K562 (cell line): Measurements from ENCODE around the gene AFDN. TPM values are rescaled to one million over a fixed set of nuclear protein-coding genes. Genes with fewer than 3 reads are reported as not detected.

Experiments used
- CHAMP1 ChIP-seq: fragments of 450-650 bp; IDR thresholded peaks from 2 replicates; pipeline ENCODE4 v1.6.1; 2016; ENCODE audit warnings: mild to moderate bottlenecking
- CSDE1 ChIP-seq, 2 experiments: fragments of 450-650 bp; IDR thresholded peaks; 2 replicates each; pipeline ENCODE4 v1.6.1; 2016; ENCODE audit warnings: mild to moderate bottlenecking in 1 of 2
- ELF2 ChIP-seq: fragments of 250-450 bp; sonication (Bioruptor Pico); IDR thresholded peaks from 2 replicates; pipeline ENCODE4 v1.5.0; 2021; ENCODE audit warnings: mild to moderate bottlenecking
- FOXO4 ChIP-seq: fragments of 450-650 bp; formaldehyde crosslinking; IDR thresholded peaks from 2 replicates; pipeline ENCODE4 v1.4.0; 2020; ENCODE audit warnings: mild to moderate bottlenecking, moderate library complexity
- NCOR1 ChIP-seq: fragments of 450-650 bp; IDR thresholded peaks from 2 replicates; pipeline ENCODE4 v1.6.1; 2016; ENCODE audit warnings: mild to moderate bottlenecking, moderate library complexity
- ZNF175 ChIP-seq: fragments of 200-800 bp; sonication (Bioruptor generic); IDR thresholded peaks from 2 replicates; pipeline ENCODE4 v1.6.1; 2016; ENCODE audit warnings: low read depth, mild to moderate bottlenecking, missing genetic modification characterization, missing compliant biosample characterization
- polyA plus RNA-seq, 8 experiments: library from polyadenylated mRNA; depleted of rRNA in 4 of 8; stranded (reverse) in 5 of 8; unstranded in 3 of 8; fragments of >200 nt; fragmentation: Nextera tagmentation in 2 of 8; fragmentation: Illumina TruSeq in 1 of 8; extraction: Ambion mirVana in 2 of 8; extraction: Trizol in 1 of 8; gene quantifications; 2 replicates each; pipeline versions ENCODE4 v1.2.1 to v1.2.3, GENCODE V29; 2011 to 2014; ENCODE audit warnings: inconsistent platforms in 1 of 8, missing spikeins in 1 of 8
- total RNA-seq, 7 experiments: library from RNA; depleted of rRNA in 6 of 7; stranded (reverse); fragments of >200 nt in 6 of 7; fragmentation: Illumina TruSeq in 2 of 7; extraction: Trizol in 2 of 7; gene quantifications; 2 replicates each; pipeline versions ENCODE4 v1.2.1 to v1.2.3, GENCODE V29; 2011 to 2021; ENCODE audit warnings: low replicate concordance in 1 of 7
- TF ChIP-seq, protein P1 (sequence below): fragments of 250-450 bp; sonication (Bioruptor Pico); IDR thresholded peaks from 2 replicates; pipeline ENCODE4 v1.8.0; 2022; ENCODE audit warnings: moderate library complexity, mild to moderate bottlenecking, inconsistent platforms
- TF ChIP-seq, protein P2 (sequence below): fragments of 250-450 bp; sonication (Bioruptor Pico); IDR thresholded peaks from 2 replicates; pipeline ENCODE4 v1.8.0; 2022; ENCODE audit warnings: inconsistent platforms, mild to moderate bottlenecking, moderate library complexity, borderline replicate concordance
- TF ChIP-seq, protein P3 (sequence below), 2 experiments: IDR thresholded peaks; 2 replicates each; pipeline ENCODE4 v1.6.1; 2012; ENCODE audit warnings: improper control_type of control experiment in 2 of 2, low read depth in 2 of 2, low read length in 2 of 2, borderline replicate concordance in 1 of 2

Gene AFDN
- total and polyA plus RNA-seq, 9 of the 15 experiments (the other 6 are each of a cell fraction or from before 2014, with no cell fraction given) = 7.2 to 129 (median 105) TPM

DNA sequence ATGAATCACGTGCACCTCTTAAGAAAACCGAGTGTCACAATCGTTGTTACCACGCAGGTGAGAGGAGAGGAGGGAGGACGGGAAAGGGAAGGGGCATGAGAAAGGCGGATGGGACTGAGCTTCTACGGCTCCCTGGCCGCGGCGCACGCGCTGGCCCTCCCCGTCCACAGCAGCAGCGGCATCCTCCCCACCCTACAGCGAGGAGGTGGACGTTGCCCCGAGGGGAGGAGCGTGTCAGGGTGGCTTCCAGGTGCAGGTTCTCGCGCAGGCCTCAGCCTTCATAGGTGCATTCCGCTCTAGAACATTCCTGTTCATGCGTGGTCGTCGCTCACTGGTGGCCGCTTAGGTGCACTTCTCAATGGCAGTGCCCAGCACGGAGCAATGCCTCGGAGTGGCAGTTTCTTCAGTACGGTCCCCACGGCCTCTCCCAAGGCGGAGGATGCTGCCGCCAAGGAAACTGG lies 29.7 kb upstream of the AFDN start (continued):
- TF ChIP-seq, protein P1, sequence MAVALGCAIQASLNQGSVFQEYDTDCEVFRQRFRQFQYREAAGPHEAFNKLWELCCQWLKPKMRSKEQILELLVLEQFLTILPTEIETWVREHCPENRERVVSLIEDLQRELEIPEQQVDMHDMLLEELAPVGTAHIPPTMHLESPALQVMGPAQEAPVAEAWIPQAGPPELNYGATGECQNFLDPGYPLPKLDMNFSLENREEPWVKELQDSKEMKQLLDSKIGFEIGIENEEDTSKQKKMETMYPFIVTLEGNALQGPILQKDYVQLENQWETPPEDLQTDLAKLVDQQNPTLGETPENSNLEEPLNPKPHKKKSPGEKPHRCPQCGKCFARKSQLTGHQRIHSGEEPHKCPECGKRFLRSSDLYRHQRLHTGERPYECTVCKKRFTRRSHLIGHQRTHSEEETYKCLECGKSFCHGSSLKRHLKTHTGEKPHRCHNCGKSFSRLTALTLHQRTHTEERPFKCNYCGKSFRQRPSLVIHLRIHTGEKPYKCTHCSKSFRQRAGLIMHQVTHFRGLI = no peak
- TF ChIP-seq CSDE1 (IDR thresholded peaks at IDR 0.05) (no peak), CHAMP1 (no peak), ZNF175 (CRISPR knock-in tag) (no peak), FOXO4 (CRISPR knock-in tag) (no peak), ELF2 (no peak), NCOR1 (no peak)
- TF ChIP-seq, protein P2, sequence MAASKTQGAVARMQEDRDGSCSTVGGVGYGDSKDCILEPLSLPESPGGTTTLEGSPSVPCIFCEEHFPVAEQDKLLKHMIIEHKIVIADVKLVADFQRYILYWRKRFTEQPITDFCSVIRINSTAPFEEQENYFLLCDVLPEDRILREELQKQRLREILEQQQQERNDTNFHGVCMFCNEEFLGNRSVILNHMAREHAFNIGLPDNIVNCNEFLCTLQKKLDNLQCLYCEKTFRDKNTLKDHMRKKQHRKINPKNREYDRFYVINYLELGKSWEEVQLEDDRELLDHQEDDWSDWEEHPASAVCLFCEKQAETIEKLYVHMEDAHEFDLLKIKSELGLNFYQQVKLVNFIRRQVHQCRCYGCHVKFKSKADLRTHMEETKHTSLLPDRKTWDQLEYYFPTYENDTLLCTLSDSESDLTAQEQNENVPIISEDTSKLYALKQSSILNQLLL (CRISPR knock-in tag) = no peak
- TF ChIP-seq, protein P3, sequence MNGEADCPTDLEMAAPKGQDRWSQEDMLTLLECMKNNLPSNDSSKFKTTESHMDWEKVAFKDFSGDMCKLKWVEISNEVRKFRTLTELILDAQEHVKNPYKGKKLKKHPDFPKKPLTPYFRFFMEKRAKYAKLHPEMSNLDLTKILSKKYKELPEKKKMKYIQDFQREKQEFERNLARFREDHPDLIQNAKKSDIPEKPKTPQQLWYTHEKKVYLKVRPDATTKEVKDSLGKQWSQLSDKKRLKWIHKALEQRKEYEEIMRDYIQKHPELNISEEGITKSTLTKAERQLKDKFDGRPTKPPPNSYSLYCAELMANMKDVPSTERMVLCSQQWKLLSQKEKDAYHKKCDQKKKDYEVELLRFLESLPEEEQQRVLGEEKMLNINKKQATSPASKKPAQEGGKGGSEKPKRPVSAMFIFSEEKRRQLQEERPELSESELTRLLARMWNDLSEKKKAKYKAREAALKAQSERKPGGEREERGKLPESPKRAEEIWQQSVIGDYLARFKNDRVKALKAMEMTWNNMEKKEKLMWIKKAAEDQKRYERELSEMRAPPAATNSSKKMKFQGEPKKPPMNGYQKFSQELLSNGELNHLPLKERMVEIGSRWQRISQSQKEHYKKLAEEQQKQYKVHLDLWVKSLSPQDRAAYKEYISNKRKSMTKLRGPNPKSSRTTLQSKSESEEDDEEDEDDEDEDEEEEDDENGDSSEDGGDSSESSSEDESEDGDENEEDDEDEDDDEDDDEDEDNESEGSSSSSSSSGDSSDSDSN (IDR thresholded peaks at IDR 0.05; ENCODE audit: borderline replicate concordance in 1 of 2, low read depth in 2 of 2, low read length in 2 of 2) = no peak
